ENCODE data around the gene POLR1C.
"Not testable (repeated sequence)": the region's sequence is repeated elsewhere in the genome, so short reads cannot be mapped to it uniquely, and the experiment has no call there.

The POLR1C gene

DNA sequence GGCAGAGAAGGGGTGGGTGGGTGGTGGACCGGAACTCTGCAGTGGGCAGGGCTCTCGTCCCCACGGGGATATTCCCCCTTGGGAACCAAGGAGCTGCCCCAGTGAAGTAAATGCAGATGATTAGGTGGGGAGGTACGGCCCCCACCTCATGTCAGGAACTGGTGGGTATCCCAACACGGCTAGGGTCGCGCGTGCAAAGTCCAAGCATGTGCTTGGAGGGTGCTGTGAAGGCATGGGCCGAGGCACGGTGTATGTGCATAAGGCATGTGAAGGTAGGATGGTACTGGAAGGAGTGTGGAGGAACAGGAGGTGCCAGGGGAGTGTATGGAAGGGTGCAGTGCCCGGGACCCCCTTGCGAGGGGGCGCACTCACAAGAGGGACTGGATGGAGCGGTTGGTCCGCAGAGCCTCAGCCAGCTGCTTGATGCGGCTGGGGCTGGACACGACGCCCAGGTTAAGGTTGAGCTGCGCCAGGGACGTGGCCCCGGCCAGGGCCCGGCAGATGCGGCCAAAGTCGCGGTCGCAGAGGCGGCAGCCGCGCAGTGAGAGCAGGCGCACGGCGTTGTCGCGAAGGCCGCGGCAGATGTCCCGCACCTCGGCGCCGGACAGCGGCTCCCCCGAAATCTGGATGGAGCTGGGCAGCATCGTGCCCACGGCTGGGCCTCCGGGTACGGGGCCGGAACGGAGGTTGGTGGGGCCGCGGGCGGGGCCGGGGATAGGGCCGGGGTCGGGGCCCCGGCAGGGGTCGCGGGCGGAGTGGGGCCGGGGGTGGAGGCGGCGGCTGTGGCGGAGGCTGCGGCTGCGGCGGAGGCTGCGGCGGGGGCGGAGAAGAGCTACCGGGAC is 7.5 kb upstream of the POLR1C start:
- in situ Hi-C loops (cut with MboI; ENCODE audit: low sequenced_read_pairs) = no loop called here

DNA sequence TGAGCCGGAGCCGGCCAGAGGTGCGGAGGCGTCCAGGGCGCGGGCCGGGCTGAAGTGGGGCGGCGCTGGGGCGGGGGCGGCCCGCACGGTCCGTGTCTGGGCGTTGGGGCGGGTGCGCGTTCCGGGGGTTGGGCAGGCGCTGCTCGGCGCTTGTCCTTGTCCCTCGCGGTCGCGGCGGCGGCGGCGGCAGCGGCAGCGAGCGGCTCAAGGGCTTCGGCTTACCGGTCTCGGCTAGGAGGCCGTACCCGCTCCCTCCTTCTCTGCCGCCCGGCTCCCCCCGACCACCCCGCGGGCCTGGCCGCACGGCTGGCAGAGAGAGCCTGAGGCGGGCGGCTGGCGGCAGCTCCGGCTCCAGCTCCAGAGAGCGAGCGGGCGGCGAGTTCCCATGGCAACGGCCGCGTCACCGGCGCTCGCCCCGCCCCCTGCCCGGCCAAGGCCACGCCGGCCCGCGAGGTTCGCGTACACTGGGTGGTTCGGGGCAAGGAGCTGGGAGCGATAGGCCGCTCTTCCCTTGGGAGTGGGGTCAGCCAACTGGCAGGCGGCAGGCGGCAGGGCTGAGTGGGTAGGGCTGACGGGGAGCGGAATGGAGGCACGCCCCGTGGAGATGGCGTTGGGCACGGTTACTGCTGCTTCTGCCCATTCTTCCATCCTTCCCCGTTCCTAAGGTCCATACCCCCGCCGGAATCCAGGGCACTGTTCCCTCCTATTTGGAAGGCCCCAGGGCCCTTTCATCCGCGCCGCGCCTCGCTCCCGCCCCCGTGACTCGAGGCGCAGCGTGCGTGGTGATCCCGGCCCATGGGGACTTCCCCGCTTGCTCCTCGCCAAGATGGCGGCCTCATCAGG is 6.7 kb upstream of the POLR1C start, which contains the start of gene LRRC73:
TSS of gene LRRC73 (minus strand) at position 363 of the 843 bp plus-strand sequence. CDS start 561 bp downstream, outside the sequence.
- in situ Hi-C loops (cut with MboI; ENCODE audit: low sequenced_read_pairs) = no loop called here

DNA sequence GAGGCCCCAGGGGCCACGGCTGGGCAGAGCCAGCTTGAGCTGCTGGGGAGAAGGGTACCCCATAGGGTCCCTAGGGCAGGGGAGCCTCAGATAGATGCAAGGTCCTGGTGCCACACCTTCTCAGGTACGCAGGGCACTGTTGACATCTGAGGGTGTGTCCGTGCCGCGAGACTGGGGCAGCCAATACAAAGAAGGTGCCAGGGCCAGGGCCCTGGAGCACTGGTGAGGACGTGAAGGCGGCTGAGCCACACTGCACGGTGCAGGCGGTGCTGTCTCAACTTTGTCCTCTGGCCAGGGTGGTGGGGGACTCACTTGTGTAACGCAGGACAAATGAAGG is 6.1 kb upstream of the POLR1C start:
- in situ Hi-C loops (cut with MboI; ENCODE audit: low sequenced_read_pairs) = no loop called here

DNA sequence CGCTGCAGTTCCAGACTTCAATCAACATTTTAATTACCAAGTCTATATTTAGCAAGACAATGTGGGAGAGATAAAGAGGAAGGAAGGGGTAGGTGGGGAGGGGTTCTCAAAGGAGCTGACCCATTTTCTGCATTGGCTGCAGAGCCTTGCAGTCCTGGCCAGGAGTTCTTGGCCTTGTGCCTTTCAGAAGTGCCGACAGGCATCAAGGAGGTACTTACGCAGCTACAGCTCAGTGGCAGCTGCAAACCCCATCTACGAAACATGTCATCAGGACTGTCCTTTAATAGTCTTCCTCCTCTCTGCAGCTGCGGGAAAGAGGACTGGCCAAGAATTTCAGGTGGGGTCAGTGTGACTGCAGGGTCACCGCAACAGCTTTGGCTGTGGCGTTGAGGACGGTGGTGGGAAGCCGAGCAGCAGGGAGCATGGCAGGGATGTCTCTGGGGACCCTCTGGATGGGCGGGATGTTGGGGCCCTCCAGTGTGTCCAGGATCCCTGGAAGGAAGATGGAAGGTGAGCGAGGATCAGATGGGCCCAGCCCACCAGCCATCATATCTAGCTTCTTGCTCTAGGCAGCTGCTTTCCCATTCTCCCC is 5.0 kb upstream of the POLR1C start:
- in situ Hi-C loops (cut with MboI; ENCODE audit: low sequenced_read_pairs) = no loop called here

DNA sequence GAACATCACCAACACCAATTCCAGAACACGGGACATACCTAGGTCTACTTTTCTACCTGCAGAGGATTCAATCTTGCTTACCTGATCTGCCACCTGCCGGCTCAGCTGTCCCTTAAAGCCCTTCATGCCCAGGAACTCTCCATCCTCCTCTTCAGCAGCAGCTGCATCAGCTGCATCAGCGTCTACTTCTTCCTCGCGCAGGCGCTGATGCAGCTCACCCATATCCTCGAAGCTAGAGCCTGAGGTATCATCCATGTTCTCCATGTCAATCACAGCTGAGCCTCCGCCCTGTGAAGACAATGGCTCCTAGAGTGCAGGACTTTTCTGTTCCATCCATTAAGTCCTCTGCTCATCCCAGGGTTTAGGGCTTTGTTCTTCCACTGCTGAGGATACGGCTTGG is 1.1 kb upstream of the POLR1C start:
- in situ Hi-C loops (cut with MboI; ENCODE audit: low sequenced_read_pairs) = no loop called here

DNA sequence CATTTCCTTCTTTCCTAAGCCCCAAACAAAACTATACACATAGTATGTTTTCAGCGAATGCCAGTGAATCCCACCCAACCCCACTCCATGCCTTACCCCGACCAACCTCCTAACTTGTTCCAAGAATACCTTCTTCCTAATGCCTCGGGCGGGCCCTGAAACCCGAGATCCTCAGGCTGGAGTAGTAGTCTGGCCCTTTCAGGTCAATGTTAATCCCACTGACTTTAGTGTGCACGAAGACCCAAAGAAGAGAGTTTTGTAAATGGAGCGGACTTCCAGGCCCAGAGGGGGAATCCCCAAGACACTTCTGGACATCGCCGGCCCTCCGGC is 557 bp upstream of the POLR1C start:
- in situ Hi-C loops (cut with MboI; ENCODE audit: low sequenced_read_pairs) = no loop called here

DNA sequence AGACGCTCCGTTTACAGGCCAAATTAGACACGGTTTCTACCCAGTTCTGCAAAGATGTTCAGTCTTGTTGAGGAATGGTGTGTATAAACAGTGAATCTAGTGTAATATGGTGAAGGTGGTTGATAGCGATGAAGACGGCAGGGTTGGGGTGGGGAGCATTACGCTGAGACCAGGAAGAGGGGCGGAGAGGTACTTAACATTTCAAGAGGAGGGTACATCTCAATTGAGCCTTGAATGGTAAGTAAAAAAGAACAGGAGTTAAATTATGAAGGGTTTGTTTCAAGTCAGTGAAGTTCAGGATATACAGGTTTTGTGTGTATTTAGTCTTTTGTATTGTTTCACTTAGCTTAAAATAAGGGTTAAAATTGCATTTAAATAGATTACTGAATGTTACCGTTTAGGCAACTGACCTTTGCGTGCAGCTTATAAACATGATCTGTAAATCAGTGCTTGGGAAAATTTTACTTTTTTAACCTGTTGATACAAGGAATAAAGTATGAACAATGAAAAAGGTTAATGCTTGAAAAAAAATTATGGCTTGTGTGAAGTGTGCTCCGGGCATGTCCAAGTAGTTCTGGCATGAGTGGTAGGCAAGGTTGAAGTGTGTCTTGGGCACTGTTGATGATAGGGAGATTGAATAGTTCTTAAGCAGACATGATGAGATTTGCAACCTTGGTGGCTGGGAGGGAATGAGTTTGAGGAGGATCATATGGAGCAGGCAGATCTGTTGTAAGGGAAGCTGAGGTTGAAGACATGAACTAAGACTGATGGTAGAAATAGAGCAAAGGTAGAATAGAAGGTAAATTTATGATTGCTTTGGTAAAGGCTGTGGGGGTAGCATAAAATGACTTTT is 842 bp downstream of the POLR1C start:
- in situ Hi-C loops (cut with MboI; ENCODE audit: low sequenced_read_pairs) = no loop called here

DNA sequence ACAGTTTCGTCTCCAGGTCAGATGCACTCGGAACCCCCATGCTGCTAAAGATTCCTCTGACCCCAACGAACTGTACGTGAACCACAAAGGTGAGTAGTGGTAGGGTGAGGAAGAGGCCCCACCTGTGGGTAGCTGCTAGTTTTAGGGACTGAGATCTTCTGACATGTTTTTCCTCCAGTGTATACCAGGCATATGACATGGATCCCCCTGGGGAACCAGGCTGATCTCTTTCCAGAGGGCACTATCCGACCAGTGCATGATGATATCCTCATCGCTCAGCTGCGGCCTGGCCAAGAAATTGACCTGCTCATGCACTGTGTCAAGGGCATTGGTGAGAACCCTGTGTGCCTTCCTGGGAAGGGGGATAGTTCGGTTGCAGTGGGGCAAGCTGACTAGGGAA is 3.2 kb downstream of the POLR1C start:
- in situ Hi-C loops (cut with MboI; ENCODE audit: low sequenced_read_pairs) = no loop called here

DNA sequence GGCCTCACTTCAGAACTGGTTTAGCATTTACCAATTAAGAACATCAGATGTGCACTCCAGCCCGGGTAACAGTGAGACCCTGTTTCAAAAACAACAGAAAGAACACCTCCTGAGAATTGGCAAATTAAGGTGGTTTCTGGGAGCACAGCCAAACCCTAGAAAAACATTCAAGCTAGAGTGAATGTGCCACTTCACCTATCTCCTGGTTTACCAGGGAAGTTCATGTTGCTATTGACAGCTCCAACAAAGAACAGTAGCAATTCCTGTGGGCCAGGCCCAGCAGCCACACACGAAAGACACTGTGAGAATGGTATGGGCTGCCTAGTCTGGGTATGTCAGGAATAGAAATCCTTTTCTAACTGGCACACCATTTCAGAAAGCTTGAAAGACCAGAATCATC is 4.9 kb downstream of the POLR1C start:
- in situ Hi-C loops (cut with MboI; ENCODE audit: low sequenced_read_pairs) = no loop called here

DNA sequence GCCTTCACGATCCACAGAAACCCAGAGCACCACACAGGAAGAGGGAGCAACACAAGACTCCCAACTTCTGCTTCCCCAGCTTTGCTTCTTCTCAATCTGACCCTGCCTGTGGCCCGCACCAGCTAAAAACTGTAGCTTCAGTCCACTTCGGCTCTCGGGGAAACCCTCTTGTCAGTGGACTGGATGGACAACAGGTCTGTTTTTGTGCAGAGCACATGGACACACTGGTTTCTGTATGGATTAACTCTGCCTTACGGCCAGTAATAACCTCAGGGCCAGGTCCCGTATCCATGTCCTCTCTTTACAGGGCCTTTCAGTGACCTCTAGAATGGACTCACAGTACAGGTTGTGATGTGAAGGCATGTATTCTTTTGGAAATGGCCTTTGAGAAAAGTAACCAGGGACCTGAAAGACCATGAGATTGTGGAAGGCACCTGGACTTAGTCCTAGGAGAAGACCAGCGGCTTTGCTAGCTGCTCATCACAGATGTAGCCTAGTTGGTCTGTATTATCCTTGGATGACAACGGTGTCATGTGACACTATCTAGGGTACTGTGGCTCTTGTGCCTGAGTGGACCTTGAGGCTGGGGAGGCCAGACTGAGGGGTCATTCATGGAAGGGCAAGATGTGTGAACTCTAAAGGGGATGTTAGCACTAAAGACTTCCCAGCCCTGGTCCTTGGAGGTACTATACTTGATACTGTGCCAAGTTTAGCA is 5.8 kb downstream of the POLR1C start:
- in situ Hi-C loops (cut with MboI; ENCODE audit: low sequenced_read_pairs) = no loop called here

DNA sequence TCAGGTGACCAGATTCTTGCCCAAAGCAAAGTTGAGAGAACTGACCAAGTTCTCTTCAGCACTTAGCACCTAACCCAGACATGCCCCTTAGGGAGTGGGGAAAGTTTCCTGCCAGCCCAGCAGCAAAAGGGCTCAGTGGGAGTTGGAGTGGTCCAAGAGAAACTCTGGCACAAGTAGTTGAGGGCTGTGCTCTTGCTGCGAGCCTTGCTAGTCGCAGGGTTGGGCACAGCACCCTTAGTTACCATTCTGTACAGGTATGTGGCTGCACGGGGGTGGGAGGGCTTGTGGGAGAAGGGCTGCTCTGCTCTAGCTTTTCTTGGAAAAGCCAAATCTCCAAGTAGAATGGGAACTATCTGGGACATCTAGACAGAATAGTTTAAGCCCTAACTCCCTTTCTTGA is 6.4 kb downstream of the POLR1C start:
- in situ Hi-C loops (cut with MboI; ENCODE audit: low sequenced_read_pairs) = no loop called here

DNA sequence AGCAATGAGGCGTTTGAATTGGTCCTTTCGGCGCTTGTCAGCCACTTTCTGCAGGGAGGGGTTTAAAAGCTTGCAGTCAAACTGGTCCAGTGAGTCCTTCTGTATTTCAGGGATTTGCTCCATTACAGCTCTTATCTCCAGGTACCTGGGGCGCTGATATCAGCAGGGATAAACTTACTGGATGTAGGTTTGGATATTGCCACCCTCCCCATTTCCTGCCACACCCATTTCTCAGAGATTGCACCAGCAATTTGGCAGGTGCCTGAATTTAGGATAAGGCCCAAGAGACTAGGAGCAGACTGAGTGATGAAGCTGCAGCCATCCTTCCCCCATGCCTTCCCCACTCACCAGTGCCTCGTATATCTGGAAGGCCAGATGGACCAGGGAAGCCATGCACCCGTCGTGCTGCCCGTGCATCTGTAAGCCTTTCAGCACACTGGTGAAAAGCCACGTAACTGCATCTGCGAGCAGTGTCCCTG is 7.6 kb downstream of the POLR1C start:
- in situ Hi-C loops (cut with MboI; ENCODE audit: low sequenced_read_pairs) = no loop called here

DNA sequence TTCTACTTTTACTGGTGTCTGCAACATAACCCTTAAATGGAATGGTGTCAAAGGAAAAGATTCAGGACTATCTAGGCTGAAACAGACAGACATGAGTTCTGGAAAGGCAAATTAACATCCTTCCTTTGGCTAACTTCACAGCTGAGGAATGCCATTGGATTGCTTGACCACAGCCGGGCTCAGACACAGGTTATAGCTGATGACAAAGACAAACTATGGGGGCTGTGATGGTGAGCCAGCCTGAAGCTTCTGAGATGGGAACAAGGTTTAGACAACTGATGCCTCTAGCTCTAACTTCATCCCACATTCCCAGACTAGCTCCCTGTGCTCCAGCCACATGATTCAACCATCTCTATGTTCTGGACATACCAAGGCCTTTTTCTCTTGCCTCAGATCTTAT is 15.3 kb downstream of the POLR1C start:
- in situ Hi-C loops (cut with MboI; ENCODE audit: low sequenced_read_pairs) = no loop called here

DNA sequence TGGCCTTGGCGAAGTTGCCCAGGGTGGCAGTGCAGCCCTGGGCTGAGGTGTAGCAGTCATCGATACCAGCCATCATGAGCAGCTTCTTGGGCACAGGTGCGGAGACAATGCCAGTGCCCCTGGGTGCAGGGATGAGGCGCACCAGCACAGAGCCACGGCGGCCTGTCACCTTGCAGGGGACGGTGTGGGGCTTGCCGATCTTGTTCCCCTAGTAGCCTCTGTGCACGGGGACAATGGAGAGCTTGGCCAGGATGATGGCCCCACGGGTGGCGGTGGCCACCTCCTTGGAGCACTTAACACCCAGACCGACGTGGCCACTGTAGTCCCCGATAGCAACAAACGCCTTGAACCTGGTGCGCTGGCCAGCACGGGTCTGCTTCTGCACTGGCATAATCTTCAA is 22.1 kb downstream of the POLR1C start:
- in situ Hi-C loops (cut with MboI; ENCODE audit: low sequenced_read_pairs) = not testable (repeated sequence)

DNA sequence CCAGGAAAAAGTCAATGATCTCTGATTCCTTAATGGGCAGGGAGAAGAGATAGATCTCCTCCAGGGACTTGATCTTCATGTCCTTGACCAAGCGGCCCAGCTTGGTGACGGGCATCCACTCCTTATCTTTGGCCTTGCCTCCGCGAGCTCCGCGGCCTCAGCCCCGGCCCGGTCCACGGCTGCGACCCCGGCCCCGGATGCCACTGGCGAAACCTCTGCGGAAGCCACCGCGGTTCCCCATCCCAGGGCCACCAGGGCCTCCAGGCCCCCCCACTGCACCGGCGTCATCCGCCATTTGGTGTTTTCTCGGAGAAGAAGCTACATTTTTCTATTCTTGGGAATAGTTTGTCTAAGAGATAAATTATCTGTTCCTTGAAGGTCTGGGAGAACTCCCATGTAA is 22.5 kb downstream of the POLR1C start:
- in situ Hi-C loops (cut with MboI; ENCODE audit: low sequenced_read_pairs) = not testable (repeated sequence)

DNA sequence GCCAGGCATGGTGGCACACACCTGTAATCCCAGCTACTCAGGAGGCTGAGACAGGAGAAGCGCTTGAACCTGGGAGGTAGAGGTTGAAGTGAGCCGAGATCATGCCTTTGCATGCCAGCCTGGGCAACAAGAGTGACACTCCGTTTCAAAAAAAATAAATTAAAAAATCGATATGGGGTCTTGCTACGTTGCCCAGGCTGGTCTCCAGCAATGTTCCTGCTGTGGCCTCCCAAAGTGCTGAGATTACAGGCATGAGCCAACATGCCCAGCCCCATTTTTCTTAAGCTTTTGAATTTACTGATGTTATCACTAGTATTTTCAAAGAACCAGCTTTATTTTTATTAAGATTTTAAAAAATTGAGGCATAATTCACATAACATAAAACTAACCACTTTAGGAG is 23.6 kb downstream of the POLR1C start:
- in situ Hi-C loops (cut with MboI; ENCODE audit: low sequenced_read_pairs) = no loop called here

DNA sequence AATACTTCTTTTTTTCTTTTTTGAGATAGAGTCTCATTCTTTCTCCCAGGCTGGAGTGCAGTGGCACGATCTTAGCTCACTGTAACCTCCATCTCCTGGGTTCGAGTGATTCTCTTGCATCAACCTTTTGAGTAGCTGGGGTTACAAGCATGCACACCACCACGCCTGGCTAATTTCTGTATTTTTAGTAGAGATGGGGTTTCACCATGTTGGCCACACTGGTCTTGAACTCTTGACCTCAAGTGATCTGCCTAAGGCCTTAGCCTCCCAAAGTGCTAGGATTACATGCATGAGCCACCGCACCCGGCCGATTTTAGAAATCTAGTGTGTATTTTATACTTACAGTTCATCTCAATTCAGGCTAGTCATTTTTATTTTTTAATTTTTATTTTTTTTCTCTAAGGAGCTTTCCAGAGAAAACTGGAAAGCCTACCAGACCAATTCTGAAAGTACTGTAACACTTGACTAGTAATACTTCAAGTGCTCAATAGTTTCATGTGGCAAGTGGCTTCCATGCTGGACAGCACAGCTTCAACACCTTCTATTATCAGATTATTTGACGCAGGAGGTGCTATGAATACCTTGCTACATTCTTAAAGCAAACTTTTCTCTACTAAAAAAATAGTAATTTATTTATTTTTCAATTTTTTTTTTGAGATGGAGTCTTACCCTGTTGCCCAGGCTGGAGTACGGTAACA is 25.0 kb downstream of the POLR1C start:
- in situ Hi-C loops (cut with MboI; ENCODE audit: low sequenced_read_pairs) = no loop called here

DNA sequence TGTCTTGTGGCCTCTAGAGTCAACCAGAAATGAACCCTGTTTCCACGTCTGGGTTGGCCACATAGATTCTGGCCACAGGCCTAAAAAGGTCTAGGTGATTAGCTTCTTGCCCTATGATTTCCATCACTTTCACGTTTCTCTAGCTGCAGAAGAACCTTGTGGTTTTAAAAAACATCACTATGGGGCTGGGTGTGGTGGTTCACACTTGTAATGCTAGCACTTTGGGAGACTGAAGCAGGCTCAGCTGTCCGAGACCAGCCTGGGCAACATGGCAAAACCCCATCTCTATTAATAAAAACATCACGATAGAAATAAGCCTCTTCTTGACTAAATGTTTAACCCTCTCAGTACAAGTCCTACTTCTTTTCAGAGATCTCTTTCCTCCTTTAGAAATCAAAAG is 27.6 kb downstream of the POLR1C start:
- in situ Hi-C loops (cut with MboI; ENCODE audit: low sequenced_read_pairs) = no loop called here

DNA sequence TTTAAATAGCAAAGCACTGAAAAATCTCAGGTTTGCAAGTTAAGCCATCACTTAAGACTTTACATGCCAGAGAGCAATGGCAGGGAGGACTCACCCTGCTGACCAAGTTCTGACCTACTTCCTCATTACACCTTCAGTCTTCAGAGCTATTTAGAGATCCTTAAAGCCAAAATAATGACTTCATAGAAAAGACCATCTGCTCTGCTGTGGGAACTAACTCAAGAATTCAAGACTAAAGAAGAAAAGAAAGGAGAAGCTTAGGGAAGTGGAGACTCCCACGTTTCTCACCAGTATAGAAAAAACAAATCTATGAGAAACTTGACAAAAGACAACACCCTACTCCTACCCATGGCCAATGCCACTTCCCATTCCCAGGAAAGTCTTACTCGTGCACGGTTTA is 30.3 kb downstream of the POLR1C start:
- in situ Hi-C loops (cut with MboI; ENCODE audit: low sequenced_read_pairs) = no loop called here

DNA sequence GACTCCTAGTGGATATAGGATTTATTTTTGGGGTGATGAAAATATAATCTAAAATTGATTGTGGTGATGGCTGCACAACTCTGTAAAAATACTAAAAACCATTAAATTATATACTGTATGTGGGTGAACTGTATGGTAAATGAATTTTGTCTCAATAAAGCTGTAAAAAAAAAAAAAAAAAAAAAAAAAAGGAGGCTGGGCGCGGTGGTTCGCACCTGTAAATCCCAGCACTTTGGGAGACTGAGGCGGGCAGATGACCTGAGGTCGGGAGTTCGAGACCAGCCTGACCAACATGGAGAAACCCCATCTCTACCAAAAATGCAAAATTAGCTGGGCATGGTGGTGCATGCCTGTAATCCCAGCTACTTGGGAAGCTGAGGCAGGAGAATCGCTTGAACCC is 40.7 kb downstream of the POLR1C start:
- in situ Hi-C loops (cut with MboI; ENCODE audit: low sequenced_read_pairs) = not testable (repeated sequence)
